ENCODE data around the gene PANX3.

- TF ChIP-seq POLR2A (IDR thresholded peaks at IDR 0.05; ENCODE audit: low read depth, low read length): no peak
- TF ChIP-seq POLR2AphosphoS5 (IDR thresholded peaks at IDR 0.05; ENCODE audit: low read depth, low read length): no peak
- TF ChIP-seq TAF1 (IDR thresholded peaks at IDR 0.05; ENCODE audit: borderline replicate concordance, low read depth, low read length): no peak
Measured at GRCh38 chr11:124643605-124644425, 32.6 kb downstream of the PANX3 start.
